ENCODE data around the gene MAD1L1.

MAD1L1 gene

DNA sequence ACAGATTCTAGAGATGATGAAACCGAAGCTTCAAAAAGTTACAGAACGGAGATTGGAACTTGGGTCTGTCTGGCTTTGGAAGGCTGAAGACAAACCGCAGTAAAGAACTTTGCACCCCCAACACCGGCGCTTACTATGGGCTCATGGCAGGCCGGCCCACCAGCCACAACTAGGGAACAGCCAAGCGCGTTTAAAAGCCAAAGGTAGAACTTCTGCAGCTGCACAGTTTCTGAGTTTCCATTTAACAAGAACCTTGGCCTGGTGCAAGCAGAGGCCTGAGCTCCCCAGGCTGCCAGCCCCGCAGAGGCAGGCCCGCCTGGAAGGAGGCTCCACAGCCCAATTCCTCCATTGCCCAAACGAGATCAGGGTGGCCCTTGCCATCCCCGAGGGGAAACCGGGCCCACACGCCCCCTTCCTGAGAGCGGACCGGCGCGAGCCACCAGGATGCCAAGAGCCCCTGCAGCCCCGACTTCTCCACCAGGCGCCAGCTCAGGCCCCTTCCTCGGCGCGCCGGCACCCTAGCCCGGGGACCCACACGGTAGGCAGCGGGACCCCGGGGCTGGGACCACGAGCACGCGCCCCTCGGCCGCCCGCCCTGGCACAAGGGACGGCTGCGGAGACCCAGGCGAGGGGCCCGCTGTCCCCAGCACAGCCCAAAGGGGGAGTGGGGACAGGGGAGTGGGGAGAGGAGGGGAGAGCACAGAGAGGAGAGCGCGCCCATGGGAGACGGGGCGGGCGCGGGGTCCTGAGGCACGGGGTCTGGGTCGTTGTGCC lies 566 bp downstream of the MAD1L1 start:
- peaks cover 7% of the 10 kb centered on the region for H3K4me1 ChIP-seq (ENCODE audit: control insufficient read depth, insufficient read depth, low read depth, low read length)

DNA sequence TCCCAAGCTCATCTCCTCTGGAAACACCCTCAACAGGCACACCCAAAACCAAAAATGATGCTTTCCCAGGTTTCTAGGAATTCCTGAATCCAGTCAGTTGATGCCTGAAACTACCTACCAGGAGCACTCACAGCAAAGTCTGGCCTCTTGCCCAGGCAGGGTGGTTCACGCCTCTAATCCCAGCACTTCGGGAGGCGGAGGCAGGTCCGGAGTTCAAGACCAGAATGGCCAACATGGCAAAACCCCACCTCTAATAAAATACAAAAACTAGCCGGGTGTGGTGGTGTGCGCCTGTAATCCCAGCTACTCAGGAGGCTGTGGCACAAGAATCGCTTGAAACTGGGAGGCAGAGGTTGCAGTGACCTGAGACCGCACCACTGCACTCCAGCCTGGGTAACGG lies 1.9 kb downstream of the MAD1L1 start:
- Histone ChIP-seq H3K23ac (ENCODE audit: low read length in 2 of 2) (no peak overlapping the region), H3K4ac (ENCODE audit: low read depth in 1 of 2, low read length in 2 of 2) (no peak overlapping the region), H3K4me2 (ENCODE audit: low read length, poor library complexity, severe bottlenecking) (no peak overlapping the region), H2BK120ac (ENCODE audit: low read depth, low read length) (no peak overlapping the region), H3K4me3 (ENCODE audit: insufficient read depth in 1 of 2, low read depth in 1 of 2, low read length in 2 of 2) (no peak overlapping the region), H3K9ac (ENCODE audit: low read length) (no peak overlapping the region), H3K36me3 (ENCODE audit: control insufficient read depth in 1 of 2, insufficient read depth in 2 of 2, low read depth in 1 of 2, low read length in 2 of 2) (peaks cover 41 to 50% of the 10 kb centered on the region in 2 experiments), H3K27ac (ENCODE audit: low read length, poor library complexity, severe bottlenecking) (no peak overlapping the region), H2BK15ac (ENCODE audit: low read depth, poor library complexity, severe bottlenecking) (no peak overlapping the region), H3K9me3 (ENCODE audit: control insufficient read depth, low read length) (no peaks in the 10 kb centered on the region), H3K14ac (ENCODE audit: low read length in 2 of 2) (no peak overlapping the region), H3K27me3 (ENCODE audit: control insufficient read depth in 1 of 2, insufficient read depth in 1 of 2, low read length in 2 of 2) (no peaks in the 10 kb centered on the region), H2BK12ac (ENCODE audit: low read length in 2 of 2) (no peak overlapping the region), H3K18ac (ENCODE audit: low read depth in 1 of 2, low read length in 2 of 2) (no peak overlapping the region), H4K91ac (ENCODE audit: low read length) (no peak overlapping the region), H2BK5ac (ENCODE audit: low read depth, low read length, poor library complexity, severe bottlenecking) (no peak overlapping the region), H2AFZ (ENCODE audit: low read depth, low read length) (no peak overlapping the region), H4K8ac (ENCODE audit: low read length) (no peak overlapping the region), H3K4me1 (ENCODE audit: control insufficient read depth, insufficient read depth, low read depth, low read length) (peaks cover 7% of the 10 kb centered on the region), H2AK5ac (ENCODE audit: low read length, severe bottlenecking) (no peak overlapping the region), H3K79me1 (replicated peaks; ENCODE audit: low read length, poor library complexity, severe bottlenecking) (peaks cover 40% of the 10 kb centered on the region)
- 91% methylated on average over 7 of the region's 9 CpGs for WGBS
- DNase-seq: no peak

More for the DNA sequence above, 566 bp downstream of the MAD1L1 start:
- Histone ChIP-seq H2BK120ac (ENCODE audit: low read depth, low read length) (no peak overlapping the region), H2AFZ (ENCODE audit: low read depth, low read length) (peak overlapping the region; percentile 8), H3K4me2 (ENCODE audit: low read length, poor library complexity, severe bottlenecking) (peak overlapping the region; percentile 80), H3K9ac (ENCODE audit: low read length) (peak overlapping the region; percentile 81), H2AK5ac (ENCODE audit: low read length, severe bottlenecking) (no peak overlapping the region), H2BK5ac (ENCODE audit: low read depth, low read length, poor library complexity, severe bottlenecking) (no peak overlapping the region), H3K36me3 (ENCODE audit: control insufficient read depth in 1 of 2, insufficient read depth in 2 of 2, low read depth in 1 of 2, low read length in 2 of 2) (peaks cover 39 to 43% of the 10 kb centered on the region in 2 experiments), H3K27ac (ENCODE audit: low read length, poor library complexity, severe bottlenecking) (no peak overlapping the region), H3K27me3 (ENCODE audit: control insufficient read depth in 1 of 2, insufficient read depth in 1 of 2, low read length in 2 of 2) (no peaks in the 10 kb centered on the region), H3K14ac (ENCODE audit: low read length in 2 of 2) (no peak overlapping the region), H3K79me1 (replicated peaks; ENCODE audit: low read length, poor library complexity, severe bottlenecking) (peaks cover 36% of the 10 kb centered on the region), H2BK15ac (ENCODE audit: low read depth, poor library complexity, severe bottlenecking) (no peak overlapping the region), H3K23ac (ENCODE audit: low read length in 2 of 2) (peak overlapping the region in 1 of 2 experiments; percentile 29), H4K8ac (ENCODE audit: low read length) (no peak overlapping the region), H2BK12ac (ENCODE audit: low read length in 2 of 2) (no peak overlapping the region), H3K9me3 (ENCODE audit: control insufficient read depth, low read length) (no peaks in the 10 kb centered on the region), H3K4ac (ENCODE audit: low read depth in 1 of 2, low read length in 2 of 2) (no peak overlapping the region), H4K91ac (ENCODE audit: low read length) (no peak overlapping the region), H3K4me3 (ENCODE audit: insufficient read depth in 1 of 2, low read depth in 1 of 2, low read length in 2 of 2) (peak overlapping the region; percentile 86 to 91), H3K18ac (ENCODE audit: low read depth in 1 of 2, low read length in 2 of 2) (no peak overlapping the region)
- peak; percentile 34 for DNase-seq
- 6% methylated on average over 36 of the region's 46 CpGs for WGBS

DNA sequence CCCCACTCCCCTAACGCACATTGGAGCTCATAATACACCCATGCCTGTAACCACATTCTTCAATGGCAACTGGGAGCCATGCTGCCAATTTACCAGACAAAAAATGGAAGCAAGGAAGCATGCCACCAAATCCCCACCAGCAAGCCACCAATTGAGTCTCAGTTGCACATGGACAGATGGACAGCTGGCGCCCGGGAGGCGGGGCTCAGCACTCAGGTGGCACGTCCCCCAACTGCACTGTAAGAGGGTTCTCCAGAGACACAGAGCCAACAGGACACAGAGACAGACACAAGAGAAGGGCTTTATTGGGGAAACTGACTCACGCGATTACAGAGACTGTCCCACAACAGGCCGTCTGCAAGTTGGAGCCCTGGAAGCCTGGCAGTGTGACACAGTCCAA lies 2.5 kb downstream of the MAD1L1 start:
- no peak overlapping the region for H2BK12ac ChIP-seq (ENCODE audit: low read length in 2 of 2)
- no peak overlapping the region for H2AK5ac ChIP-seq (ENCODE audit: low read length, severe bottlenecking)
- H2AFZ ChIP-seq (ENCODE audit: low read depth, low read length): no peak overlapping the region
- no peak overlapping the region for H3K9ac ChIP-seq (ENCODE audit: low read length)
- no peak overlapping the region for H3K14ac ChIP-seq (ENCODE audit: low read length in 2 of 2)
- no peak overlapping the region for H3K27ac ChIP-seq (ENCODE audit: low read length, poor library complexity, severe bottlenecking)
- no peak overlapping the region for H3K4me3 ChIP-seq (ENCODE audit: insufficient read depth in 1 of 2, low read depth in 1 of 2, low read length in 2 of 2)
- no peak for DNase-seq
- no peak overlapping the region for H2BK120ac ChIP-seq (ENCODE audit: low read depth, low read length)
- H3K27me3 ChIP-seq (ENCODE audit: control insufficient read depth in 1 of 2, insufficient read depth in 1 of 2, low read length in 2 of 2): no peaks in the 10 kb centered on the region
- H3K23ac ChIP-seq (ENCODE audit: low read length in 2 of 2): no peak overlapping the region
- H3K9me3 ChIP-seq (ENCODE audit: control insufficient read depth, low read length): no peaks in the 10 kb centered on the region
- no peak overlapping the region for H2BK5ac ChIP-seq (ENCODE audit: low read depth, low read length, poor library complexity, severe bottlenecking)
- H2BK15ac ChIP-seq (ENCODE audit: low read depth, poor library complexity, severe bottlenecking): no peak overlapping the region
- no peak overlapping the region for H3K4me2 ChIP-seq (ENCODE audit: low read length, poor library complexity, severe bottlenecking)
- no peak overlapping the region for H4K8ac ChIP-seq (ENCODE audit: low read length)
- H3K36me3 ChIP-seq (ENCODE audit: control insufficient read depth in 1 of 2, insufficient read depth in 2 of 2, low read depth in 1 of 2, low read length in 2 of 2): peaks cover 42 to 56% of the 10 kb centered on the region in 2 experiments
- H3K18ac ChIP-seq (ENCODE audit: low read depth in 1 of 2, low read length in 2 of 2): no peak overlapping the region
- H4K91ac ChIP-seq (ENCODE audit: low read length): no peak overlapping the region
- 97% methylated on average over 8 of the region's 8 CpGs for WGBS
- H3K79me1 ChIP-seq (replicated peaks; ENCODE audit: low read length, poor library complexity, severe bottlenecking): peaks cover 46% of the 10 kb centered on the region
- H3K4me1 ChIP-seq (ENCODE audit: control insufficient read depth, insufficient read depth, low read depth, low read length): peaks cover 8% of the 10 kb centered on the region
- no peak overlapping the region for H3K4ac ChIP-seq (ENCODE audit: low read depth in 1 of 2, low read length in 2 of 2)

DNA sequence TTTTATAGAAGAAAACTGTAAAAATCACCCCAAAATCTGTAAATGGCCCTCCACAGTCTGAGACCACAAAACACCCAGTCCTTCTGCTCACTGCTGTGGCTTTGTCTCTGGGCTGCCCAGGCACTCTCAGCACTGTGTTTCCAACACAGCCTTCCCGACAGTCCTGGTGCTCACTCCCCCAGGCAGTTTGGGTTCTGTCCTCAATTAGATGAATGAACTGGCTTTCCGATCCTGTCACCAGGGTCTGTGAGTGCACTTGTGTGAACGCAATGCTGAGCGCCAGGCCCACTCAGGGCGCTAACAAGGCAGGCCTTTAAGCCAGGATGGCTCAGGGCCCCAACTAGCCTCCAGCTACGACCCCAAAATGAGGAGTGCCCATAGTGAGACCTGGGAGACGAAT lies 3.3 kb downstream of the MAD1L1 start:
- Histone ChIP-seq H3K4ac (ENCODE audit: low read depth in 1 of 2, low read length in 2 of 2) (no peak overlapping the region), H4K91ac (ENCODE audit: low read length) (no peak overlapping the region), H3K9me3 (ENCODE audit: control insufficient read depth, low read length) (no peaks in the 10 kb centered on the region), H2BK12ac (ENCODE audit: low read length in 2 of 2) (no peak overlapping the region), H2AK5ac (ENCODE audit: low read length, severe bottlenecking) (no peak overlapping the region), H3K4me2 (ENCODE audit: low read length, poor library complexity, severe bottlenecking) (no peak overlapping the region), H3K18ac (ENCODE audit: low read depth in 1 of 2, low read length in 2 of 2) (no peak overlapping the region), H3K14ac (ENCODE audit: low read length in 2 of 2) (no peak overlapping the region), H2BK15ac (ENCODE audit: low read depth, poor library complexity, severe bottlenecking) (no peak overlapping the region), H3K4me1 (ENCODE audit: control insufficient read depth, insufficient read depth, low read depth, low read length) (peaks cover 8% of the 10 kb centered on the region), H3K27ac (ENCODE audit: low read length, poor library complexity, severe bottlenecking) (no peak overlapping the region), H3K4me3 (ENCODE audit: insufficient read depth in 1 of 2, low read depth in 1 of 2, low read length in 2 of 2) (no peak overlapping the region), H3K27me3 (ENCODE audit: control insufficient read depth in 1 of 2, insufficient read depth in 1 of 2, low read length in 2 of 2) (no peaks in the 10 kb centered on the region), H3K9ac (ENCODE audit: low read length) (no peak overlapping the region), H3K79me1 (replicated peaks; ENCODE audit: low read length, poor library complexity, severe bottlenecking) (peaks cover 48% of the 10 kb centered on the region), H3K36me3 (ENCODE audit: control insufficient read depth in 1 of 2, insufficient read depth in 2 of 2, low read depth in 1 of 2, low read length in 2 of 2) (peaks cover 42 to 57% of the 10 kb centered on the region in 2 experiments), H2AFZ (ENCODE audit: low read depth, low read length) (no peak overlapping the region), H2BK5ac (ENCODE audit: low read depth, low read length, poor library complexity, severe bottlenecking) (no peak overlapping the region), H2BK120ac (ENCODE audit: low read depth, low read length) (no peak overlapping the region), H4K8ac (ENCODE audit: low read length) (no peak overlapping the region), H3K23ac (ENCODE audit: low read length in 2 of 2) (no peak overlapping the region)
- WGBS: 96% methylated on average over 7 of the region's 7 CpGs
- DNase-seq: no peak

All from mesenchymal stem cell (in vitro differentiated cells and primary cell).